Liver (tissue), 9 donors: ENCODE data around the gene UBE2QL1. TPM values are rescaled to one million over a fixed set of nuclear protein-coding genes. Genes with fewer than 3 reads are reported as not detected.

Source experiments
- DNase-seq: peaks from one replicate; pipeline ENCODE4 v3.0.0-alpha.2; 2017; ENCODE audit warnings: low spot score
- H3K27ac ChIP-seq, 2 donors: one replicate each; pipeline ENCODE4 v1.7.0; 2013; ENCODE audit warnings: inconsistent platforms in 2 of 2, low read length in 2 of 2, control low read depth in 1 of 2, low read depth in 1 of 2, mild to moderate bottlenecking in 1 of 2
- H3K27me3 ChIP-seq, 4 donors: one replicate each; pipeline versions ENCODE4 v1.6.1 to v1.7.0; 2013; ENCODE audit warnings: low read length in 3 of 4, inconsistent platforms in 1 of 4, mild to moderate bottlenecking in 1 of 4, moderate library complexity in 1 of 4; ENCODE audit not compliant: control insufficient read depth in 4 of 4, insufficient read depth in 4 of 4
- H3K36me3 ChIP-seq, 4 donors: one replicate each; pipeline versions ENCODE4 v1.6.1 to v1.7.0; 2013; ENCODE audit warnings: low read length in 3 of 4, mild to moderate bottlenecking in 3 of 4, low read depth in 1 of 4, moderate library complexity in 1 of 4; ENCODE audit not compliant: control insufficient read depth in 4 of 4, insufficient read depth in 3 of 4
- H3K4me1 ChIP-seq, 4 donors: one replicate each; pipeline versions ENCODE4 v1.6.1 to v1.7.0; 2013; ENCODE audit warnings: low read length in 3 of 4, mild to moderate bottlenecking in 3 of 4, moderate library complexity in 1 of 4; ENCODE audit not compliant: control insufficient read depth in 4 of 4, insufficient read depth in 4 of 4
- H3K4me3 ChIP-seq, 3 donors: one replicate each; pipeline versions ENCODE4 v1.6.1 to v1.7.0; 2013; ENCODE audit warnings: low read length in 3 of 3, control low read depth in 1 of 3, low read depth in 1 of 3, mild to moderate bottlenecking in 1 of 3
- H3K9ac ChIP-seq, 2 donors: one replicate each; pipeline ENCODE4 v1.7.0; 2013; ENCODE audit warnings: low read length in 2 of 2, mild to moderate bottlenecking in 2 of 2, moderate library complexity in 2 of 2, control low read depth in 1 of 2, low read depth in 1 of 2
- H3K9me3 ChIP-seq, 4 donors: one replicate each; pipeline versions ENCODE4 v1.6.1 to v1.7.0; 2013; ENCODE audit warnings: low read length in 3 of 4; ENCODE audit not compliant: control insufficient read depth in 4 of 4
- CTCF ChIP-seq: fragments of 150-350 bp; IDR thresholded peaks from 2 replicates; pipeline ENCODE4 v1.5.1; 2017; ENCODE audit warnings: improper control_type of control experiment, low read depth, low read length; ENCODE audit not compliant: missing input control
- EGR1 ChIP-seq, 2 donors: IDR thresholded peaks; 2 replicates each; pipeline ENCODE4 v1.6.1; 2016 to 2018; ENCODE audit warnings: antibody characterized with exemption in 2 of 2, low read depth in 2 of 2
- GABPA ChIP-seq, 2 donors: IDR thresholded peaks in 1 of 2; conservative IDR thresholded peaks in 1 of 2; 2 replicates each; pipeline ENCODE4 v1.6.1; 2016; ENCODE audit warnings: antibody characterized with exemption in 2 of 2, mild to moderate bottlenecking in 1 of 2, moderate library complexity in 1 of 2
- HNF4A ChIP-seq, 2 donors: conservative IDR thresholded peaks; 2 replicates each; pipeline ENCODE4 v1.6.1; 2016; ENCODE audit warnings: antibody characterized with exemption in 2 of 2, mild to moderate bottlenecking in 2 of 2
- JUND ChIP-seq, 2 donors: IDR thresholded peaks; 2 replicates each; pipeline ENCODE4 v1.6.1; 2016; ENCODE audit warnings: antibody characterized with exemption in 2 of 2
- RAD21 ChIP-seq, 2 donors: IDR thresholded peaks; 2 replicates each; pipeline ENCODE4 v1.6.1; 2016; ENCODE audit warnings: antibody characterized with exemption in 2 of 2, mild to moderate bottlenecking in 2 of 2
- RXRA ChIP-seq, 2 donors: IDR thresholded peaks; 2 replicates each; pipeline ENCODE4 v1.6.1; 2017 to 2018; ENCODE audit warnings: antibody characterized with exemption in 2 of 2, mild to moderate bottlenecking in 1 of 2
- SP1 ChIP-seq: IDR thresholded peaks from 2 replicates; pipeline ENCODE4 v1.6.1; 2018; ENCODE audit warnings: antibody characterized with exemption, mild to moderate bottlenecking
- TAF1 ChIP-seq: conservative IDR thresholded peaks from 2 replicates; pipeline ENCODE4 v1.6.1; 2016; ENCODE audit warnings: antibody characterized with exemption, mild to moderate bottlenecking
- WGBS: extraction: QIAGEN DNeasy Blood & Tissue Kit; methylation state at CpG from one replicate; pipeline ENCODE4 v1.1.7; 2013; 5-methylcytosine and 5-hydroxymethylcytosine counted together
- polyA plus RNA-seq, 2 donors: library from polyadenylated mRNA; stranded (reverse) in 1 of 2; unstranded in 1 of 2; fragments of 200-250 nt in 1 of 2; fragments of >200 nt in 1 of 2; fragmentation: Nextera tagmentation in 1 of 2; extraction: Ambion mirVana in 1 of 2; gene quantifications; one replicate each; pipeline versions ENCODE4 v1.2.1 to v1.2.3, GENCODE V29; 2013 to 2015
- total RNA-seq, 2 donors: library from RNA; depleted of rRNA; stranded (reverse); fragments of >200 nt; gene quantifications; one replicate each; pipeline ENCODE4 v1.2.3, GENCODE V29; 2014
- TF ChIP-seq, protein P1 (sequence below): IDR thresholded peaks from 2 replicates; pipeline ENCODE4 v1.6.1; 2016; ENCODE audit warnings: antibody characterized with exemption
- TF ChIP-seq, protein P2 (sequence below): IDR thresholded peaks from 2 replicates; pipeline ENCODE4 v1.6.1; 2016; ENCODE audit warnings: antibody characterized with exemption
- donor health status: healthy.
- donor health status: healthy.
- donor health status: healthy.
- donor health status: healthy.
- donor health status: healthy.

Gene UBE2QL1
- total and polyA plus RNA-seq, 4 donors, result 0.09 to 1.9 (median 0.36) TPM

DNA sequence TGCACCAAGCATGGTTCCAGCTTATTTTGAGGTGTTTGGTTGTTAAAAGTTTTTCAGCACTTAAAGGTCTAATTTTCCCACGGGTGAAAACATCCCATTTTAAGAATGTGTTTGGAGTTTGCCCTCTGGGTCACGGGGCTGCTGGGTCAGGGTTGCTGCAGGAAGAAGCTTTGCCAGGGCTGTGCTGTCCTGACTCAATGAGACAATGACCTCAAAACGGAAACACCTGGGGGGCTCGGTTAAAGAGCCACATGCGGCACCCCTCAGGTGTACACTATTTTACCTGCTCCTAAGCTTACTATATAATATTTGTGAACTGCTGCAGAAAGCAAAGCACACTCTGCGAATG lies 27.6 kb downstream of the UBE2QL1 start:
- DNase-seq, result no peak
- no peak overlapping the region for H3K9ac ChIP-seq
- 50% methylated on average over 6 of the region's 6 CpGs for WGBS
- no peaks in the 10 kb centered on the region for H3K27me3 ChIP-seq
- H3K9me3 ChIP-seq, result no peaks in the 10 kb centered on the region
- H3K27ac ChIP-seq, result no peak overlapping the region
- H3K4me1 ChIP-seq, result peaks cover 2 to 7% (median 5%) of the 10 kb centered on the region in 4 donors
- H3K4me3 ChIP-seq, result no peak overlapping the region
- no peak for TF ChIP-seq GABPA (IDR thresholded peaks at IDR 0.05 in 1 of 2, conservative IDR thresholded peaks at IDR 0.05 in 1 of 2)
- TF ChIP-seq TAF1, result no peak
- TF ChIP-seq HNF4A (conservative IDR thresholded peaks at IDR 0.05), result peak; percentile 76 to 92
- TF ChIP-seq, protein P1, sequence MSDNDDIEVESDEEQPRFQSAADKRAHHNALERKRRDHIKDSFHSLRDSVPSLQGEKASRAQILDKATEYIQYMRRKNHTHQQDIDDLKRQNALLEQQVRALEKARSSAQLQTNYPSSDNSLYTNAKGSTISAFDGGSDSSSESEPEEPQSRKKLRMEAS, result no peak
- TF ChIP-seq, protein P2, sequence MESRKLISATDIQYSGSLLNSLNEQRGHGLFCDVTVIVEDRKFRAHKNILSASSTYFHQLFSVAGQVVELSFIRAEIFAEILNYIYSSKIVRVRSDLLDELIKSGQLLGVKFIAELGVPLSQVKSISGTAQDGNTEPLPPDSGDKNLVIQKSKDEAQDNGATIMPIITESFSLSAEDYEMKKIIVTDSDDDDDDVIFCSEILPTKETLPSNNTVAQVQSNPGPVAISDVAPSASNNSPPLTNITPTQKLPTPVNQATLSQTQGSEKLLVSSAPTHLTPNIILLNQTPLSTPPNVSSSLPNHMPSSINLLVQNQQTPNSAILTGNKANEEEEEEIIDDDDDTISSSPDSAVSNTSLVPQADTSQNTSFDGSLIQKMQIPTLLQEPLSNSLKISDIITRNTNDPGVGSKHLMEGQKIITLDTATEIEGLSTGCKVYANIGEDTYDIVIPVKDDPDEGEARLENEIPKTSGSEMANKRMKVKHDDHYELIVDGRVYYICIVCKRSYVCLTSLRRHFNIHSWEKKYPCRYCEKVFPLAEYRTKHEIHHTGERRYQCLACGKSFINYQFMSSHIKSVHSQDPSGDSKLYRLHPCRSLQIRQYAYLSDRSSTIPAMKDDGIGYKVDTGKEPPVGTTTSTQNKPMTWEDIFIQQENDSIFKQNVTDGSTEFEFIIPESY, result no peak
- TF ChIP-seq EGR1 (IDR thresholded peaks at IDR 0.05; ENCODE audit: low read depth in 2 of 2), result no peak
- peak; percentile 29 to 40 for TF ChIP-seq RXRA (IDR thresholded peaks at IDR 0.05)
- TF ChIP-seq JUND (IDR thresholded peaks at IDR 0.05), result no peak
- H3K36me3 ChIP-seq, result no peaks in the 10 kb centered on the region

DNA sequence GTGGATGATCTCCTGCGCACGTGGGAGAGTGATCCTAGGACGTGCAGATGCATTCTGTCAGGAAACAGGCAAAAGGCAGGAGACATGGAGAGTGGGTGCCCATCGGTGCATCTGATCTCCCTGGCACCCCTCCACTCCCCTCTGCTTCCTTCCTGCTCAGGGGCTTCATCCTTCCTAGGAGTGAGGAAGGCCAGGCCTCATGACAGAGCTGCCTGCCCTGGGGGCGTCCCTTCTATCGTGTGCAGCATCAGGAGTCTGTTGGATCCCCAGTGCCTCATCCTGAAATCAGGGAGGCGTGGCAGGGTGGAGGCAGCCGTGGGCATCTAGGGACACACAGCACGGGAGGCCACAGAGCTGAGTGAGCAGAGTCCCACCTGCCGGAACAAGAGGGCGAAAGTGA lies 30.1 kb downstream of the UBE2QL1 start:
- DNase-seq, result no peak
- 89% methylated on average over 11 of the region's 11 CpGs for WGBS
- Histone ChIP-seq H3K9me3 (no peaks in the 10 kb centered on the region), H3K27ac (no peak overlapping the region), H3K27me3 (no peaks in the 10 kb centered on the region), H3K36me3 (no peaks in the 10 kb centered on the region), H3K4me3 (no peak overlapping the region), H3K4me1 (peaks cover 0 to 6% (median 5%) of the 10 kb centered on the region in 4 donors), H3K9ac (no peak overlapping the region)
- TF ChIP-seq CTCF (no peak), SP1 (no peak)

- no peak overlapping the region for H3K27ac ChIP-seq
- 80% methylated on average over 15 of the region's 15 CpGs for WGBS
- H3K27me3 ChIP-seq, result no peaks in the 10 kb centered on the region
- H3K9ac ChIP-seq, result no peak overlapping the region
- TF ChIP-seq RAD21 (IDR thresholded peaks at IDR 0.05) (peak in 1 of 2 donors; percentile 26), SP1 (no peak)
- no peak overlapping the region for H3K4me3 ChIP-seq
- no peaks in the 10 kb centered on the region for H3K36me3 ChIP-seq
- DNase-seq, result no peak
- H3K4me1 ChIP-seq, result peaks cover 0 to 6% (median 5%) of the 10 kb centered on the region in 4 donors
- H3K9me3 ChIP-seq, result no peaks in the 10 kb centered on the region
These were observed 31.7 kb downstream of the UBE2QL1 start for GRCh38 chr5:6480133-6481051.
